ENCODE results near the gene NUDT6. TPM values are rescaled to one million over a fixed set of nuclear protein-coding genes. Genes with fewer than 3 reads are reported as not detected.
"Not testable (repeated sequence)": the region's sequence is repeated elsewhere in the genome, so short reads cannot be mapped to it uniquely, and the experiment has no call there.

NUDT6 gene
- total RNA-seq, 1 experiment from 2014 or later = 4.0 TPM

- H3K4me3 Mint-ChIP-seq = no peak overlapping the region
- no peak overlapping the region for H4K5ac ChIP-seq (ENCODE audit: insufficient read length, low read depth, low read length)
- H3K79me2 ChIP-seq (ENCODE audit: insufficient read depth, low read length) = peaks cover 71% of the 10 kb centered on the region
- peaks cover 80 to 86% of the 10 kb centered on the region in 2 experiments for H3K4me1 Mint-ChIP-seq
- no peak overlapping the region for H3K27ac ChIP-seq (ENCODE audit: insufficient read length, low read depth, low read length)
- no peak overlapping the region for H2BK15ac ChIP-seq (ENCODE audit: low read depth, low read length)
- no peak for DNase-seq
- peak overlapping the region in 1 of 3 experiments; percentile 77; a peak in 2 of 7 replicates for H3K27ac Mint-ChIP-seq
- no peak overlapping the region for H2BK120ac ChIP-seq (ENCODE audit: low read depth, low read length, poor library complexity, severe bottlenecking)
- no peak overlapping the region for H2BK12ac ChIP-seq (ENCODE audit: insufficient read length, low read depth, low read length)
- no peak overlapping the region for H2AFZ ChIP-seq (ENCODE audit: low read length)
- H3K79me1 ChIP-seq (ENCODE audit: insufficient read depth, low read depth, low read length, poor library complexity, severe bottlenecking) = peaks cover 11% of the 10 kb centered on the region
- no peaks in the 10 kb centered on the region for H3K9me3 ChIP-seq (ENCODE audit: control insufficient read depth, low read depth, low read length)
- H3K36me3 Mint-ChIP-seq (ENCODE audit: insufficient read depth in 1 of 3, low read depth in 3 of 3) = peaks cover 21 to 48% (median 41%) of the 10 kb centered on the region in 3 experiments; a peak in 6 of 7 replicates
- H3K23me2 ChIP-seq (ENCODE audit: insufficient read length, low read depth, low read length, poor library complexity, severe bottlenecking) = no peaks in the 10 kb centered on the region
- no peak for TF ChIP-seq CTCF (conservative IDR thresholded peaks at IDR 0.05)
- H2BK20ac ChIP-seq (ENCODE audit: low read depth, low read length, poor library complexity, severe bottlenecking) = no peak overlapping the region
- H3K9ac ChIP-seq (ENCODE audit: extremely low read depth, insufficient read length, low read length) = no peak overlapping the region
- no peak overlapping the region for H4K8ac ChIP-seq (replicated peaks; ENCODE audit: insufficient read length, low read depth, low read length)
- H2BK5ac ChIP-seq (ENCODE audit: insufficient read length, low read length) = no peak overlapping the region
- H3K56ac ChIP-seq (ENCODE audit: insufficient read length, low read depth, low read length) = no peak overlapping the region
- H2AK5ac ChIP-seq (ENCODE audit: insufficient read length, low read length) = no peak overlapping the region
- peaks cover 3% of the 10 kb centered on the region for H4K20me1 ChIP-seq (ENCODE audit: control insufficient read depth, insufficient read depth, insufficient read length)
- peaks cover 16% of the 10 kb centered on the region; the same call in 1 of the 2 replicates for H3K4me1 ChIP-seq (ENCODE audit: insufficient read depth, low read length)
- H3K27me3 Mint-ChIP-seq (ENCODE audit: low read depth) = no peaks in the 10 kb centered on the region
- no peak overlapping the region for H3K4me2 ChIP-seq (ENCODE audit: insufficient read depth, insufficient read length, low read length)
- no peak overlapping the region for H3K23ac ChIP-seq (ENCODE audit: insufficient read length, low read depth, low read length)
- H3K14ac ChIP-seq (ENCODE audit: insufficient read depth, low read length) = no peak overlapping the region
- no peaks in the 10 kb centered on the region for H3K27me3 ChIP-seq (ENCODE audit: insufficient read depth, low read length)
- no peak overlapping the region for H3K18ac ChIP-seq (ENCODE audit: insufficient read length, low read depth, low read length)
- no peak overlapping the region for H3T11ph ChIP-seq (ENCODE audit: low read length)
- peaks cover 0 to 5% of the 10 kb centered on the region in 2 experiments; a peak in 3 of 5 replicates for H3K9me3 Mint-ChIP-seq
- H3K4ac ChIP-seq (ENCODE audit: low read depth, low read length) = no peak overlapping the region
- no peak overlapping the region for H4K91ac ChIP-seq (ENCODE audit: insufficient read length, low read depth, low read length)
Measured at GRCh38 chr4:122851568-122851967, 70.8 kb downstream of the NUDT6 start.

GRCh38 chr4:122849789-122850188 lies 72.6 kb downstream of the NUDT6 start:
- no CpG with 5 or more reads among the region's 3 CpGs for WGBS (ENCODE audit: extremely low coverage, insufficient read length, low lambda C conversion rate)
- H3K4me1 Mint-ChIP-seq = peaks cover 82 to 89% of the 10 kb centered on the region in 2 experiments
- peaks cover 31 to 57% (median 48%) of the 10 kb centered on the region in 3 experiments; a peak in 6 of 7 replicates for H3K36me3 Mint-ChIP-seq (ENCODE audit: insufficient read depth in 1 of 3, low read depth in 3 of 3)

More at GRCh38 chr4:122849789-122850188, 72.6 kb downstream of the NUDT6 start:
- not testable (repeated sequence) for H3K9ac ChIP-seq (ENCODE audit: extremely low read depth, insufficient read length, low read length); DNase-seq; H3K9me3 ChIP-seq (ENCODE audit: control insufficient read depth, low read depth, low read length); H3K14ac ChIP-seq (ENCODE audit: insufficient read depth, low read length); H3K23me2 ChIP-seq (ENCODE audit: insufficient read length, low read depth, low read length, poor library complexity, severe bottlenecking); H4K5ac ChIP-seq (ENCODE audit: insufficient read length, low read depth, low read length); H3K23ac ChIP-seq (ENCODE audit: insufficient read length, low read depth, low read length); H2BK20ac ChIP-seq (ENCODE audit: low read depth, low read length, poor library complexity, severe bottlenecking); H3K27me3 Mint-ChIP-seq (ENCODE audit: low read depth); H2AK5ac ChIP-seq (ENCODE audit: insufficient read length, low read length); H3K18ac ChIP-seq (ENCODE audit: insufficient read length, low read depth, low read length); H2BK12ac ChIP-seq (ENCODE audit: insufficient read length, low read depth, low read length); H3K4ac ChIP-seq (ENCODE audit: low read depth, low read length); H2AFZ ChIP-seq (ENCODE audit: low read length); H3K9me3 Mint-ChIP-seq; H2BK120ac ChIP-seq (ENCODE audit: low read depth, low read length, poor library complexity, severe bottlenecking); H3K27ac ChIP-seq (ENCODE audit: insufficient read length, low read depth, low read length); H4K20me1 ChIP-seq (ENCODE audit: control insufficient read depth, insufficient read depth, insufficient read length); H3K4me3 Mint-ChIP-seq; H3K56ac ChIP-seq (ENCODE audit: insufficient read length, low read depth, low read length); H3K79me1 ChIP-seq (ENCODE audit: insufficient read depth, low read depth, low read length, poor library complexity, severe bottlenecking); H4K8ac ChIP-seq (replicated peaks; ENCODE audit: insufficient read length, low read depth, low read length); H3K4me2 ChIP-seq (ENCODE audit: insufficient read depth, insufficient read length, low read length); H2BK15ac ChIP-seq (ENCODE audit: low read depth, low read length); H3K27me3 ChIP-seq (ENCODE audit: insufficient read depth, low read length); H2BK5ac ChIP-seq (ENCODE audit: insufficient read length, low read length); H4K91ac ChIP-seq (ENCODE audit: insufficient read length, low read depth, low read length); H3T11ph ChIP-seq (ENCODE audit: low read length)
- H3K27ac Mint-ChIP-seq = peak overlapping the region in 2 of 3 experiments; percentile 25 to 96; a peak in 3 of 7 replicates
- Histone ChIP-seq H3K4me1 (ENCODE audit: insufficient read depth, low read length) (peaks cover 22% of the 10 kb centered on the region; the same call in 1 of the 2 replicates), H3K79me2 (ENCODE audit: insufficient read depth, low read length) (peaks cover 71% of the 10 kb centered on the region)
